ENCODE measurements around the gene NNAT.

DNA sequence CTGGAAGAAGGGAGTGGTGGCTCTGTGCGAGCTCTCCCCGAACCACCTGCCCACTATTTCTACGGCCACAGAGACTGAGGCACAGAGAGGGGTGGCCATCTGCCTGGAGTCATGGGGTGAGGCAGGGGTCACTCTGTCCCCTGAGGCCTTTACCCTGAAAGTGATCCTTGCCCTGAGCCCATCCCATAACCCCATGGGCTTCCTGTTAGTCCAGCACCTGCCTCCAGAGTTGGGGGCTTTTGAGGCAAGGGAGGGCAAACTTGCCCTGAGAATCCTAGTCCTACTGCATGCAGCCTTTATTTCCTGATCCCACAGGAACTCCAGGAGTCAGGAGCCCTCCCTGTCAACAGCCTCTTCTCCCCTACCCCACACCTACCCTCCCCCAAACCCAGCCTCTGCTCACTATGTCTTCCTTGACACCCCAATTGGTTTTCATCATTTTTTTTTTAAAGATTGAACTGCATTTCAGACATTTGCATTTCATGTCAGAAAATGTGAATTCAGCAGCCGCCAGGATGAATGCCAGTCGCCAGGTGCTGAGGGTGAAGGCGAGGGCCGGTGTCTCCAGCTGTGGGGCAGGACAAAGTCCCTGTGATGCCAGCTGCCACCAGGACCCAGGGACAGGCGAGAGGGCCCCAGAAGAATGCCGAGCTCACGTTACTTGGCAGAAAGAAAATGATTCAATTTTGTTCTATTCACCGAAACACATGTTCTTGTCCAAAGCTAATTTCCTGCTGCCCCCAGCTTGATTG lies 47.6 kb upstream of the NNAT start:
- TF ChIP-seq, protein P1, sequence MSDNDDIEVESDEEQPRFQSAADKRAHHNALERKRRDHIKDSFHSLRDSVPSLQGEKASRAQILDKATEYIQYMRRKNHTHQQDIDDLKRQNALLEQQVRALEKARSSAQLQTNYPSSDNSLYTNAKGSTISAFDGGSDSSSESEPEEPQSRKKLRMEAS (IDR thresholded peaks at IDR 0.05): no peak
- no peak for TF ChIP-seq EGR1 (IDR thresholded peaks at IDR 0.05; ENCODE audit: borderline replicate concordance, low read depth, low read length)
- TF ChIP-seq, protein P2, sequence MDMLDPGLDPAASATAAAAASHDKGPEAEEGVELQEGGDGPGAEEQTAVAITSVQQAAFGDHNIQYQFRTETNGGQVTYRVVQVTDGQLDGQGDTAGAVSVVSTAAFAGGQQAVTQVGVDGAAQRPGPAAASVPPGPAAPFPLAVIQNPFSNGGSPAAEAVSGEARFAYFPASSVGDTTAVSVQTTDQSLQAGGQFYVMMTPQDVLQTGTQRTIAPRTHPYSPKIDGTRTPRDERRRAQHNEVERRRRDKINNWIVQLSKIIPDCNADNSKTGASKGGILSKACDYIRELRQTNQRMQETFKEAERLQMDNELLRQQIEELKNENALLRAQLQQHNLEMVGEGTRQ (IDR thresholded peaks at IDR 0.05; ENCODE audit: low read length): no peak
- TF ChIP-seq EP300 (IDR thresholded peaks at IDR 0.05; ENCODE audit: borderline replicate concordance in 1 of 2, low read depth in 2 of 2, low read length in 2 of 2): no peak
- no peak for TF ChIP-seq TBP (IDR thresholded peaks at IDR 0.05; ENCODE audit: low read depth, low read length)
- TF ChIP-seq TAF1 (IDR thresholded peaks at IDR 0.05; ENCODE audit: low read depth, low read length): no peak
- TF ChIP-seq RAD21 (IDR thresholded peaks at IDR 0.05 in 1 of 2, conservative IDR thresholded peaks at IDR 0.05 in 1 of 2; ENCODE audit: low read depth in 2 of 2, low read length in 2 of 2): no peak
- no peak for TF ChIP-seq POLR2A (IDR thresholded peaks at IDR 0.05; ENCODE audit: control extremely low read depth in 1 of 2, low read depth in 2 of 2, low read length in 2 of 2)
- TF ChIP-seq, protein P3, sequence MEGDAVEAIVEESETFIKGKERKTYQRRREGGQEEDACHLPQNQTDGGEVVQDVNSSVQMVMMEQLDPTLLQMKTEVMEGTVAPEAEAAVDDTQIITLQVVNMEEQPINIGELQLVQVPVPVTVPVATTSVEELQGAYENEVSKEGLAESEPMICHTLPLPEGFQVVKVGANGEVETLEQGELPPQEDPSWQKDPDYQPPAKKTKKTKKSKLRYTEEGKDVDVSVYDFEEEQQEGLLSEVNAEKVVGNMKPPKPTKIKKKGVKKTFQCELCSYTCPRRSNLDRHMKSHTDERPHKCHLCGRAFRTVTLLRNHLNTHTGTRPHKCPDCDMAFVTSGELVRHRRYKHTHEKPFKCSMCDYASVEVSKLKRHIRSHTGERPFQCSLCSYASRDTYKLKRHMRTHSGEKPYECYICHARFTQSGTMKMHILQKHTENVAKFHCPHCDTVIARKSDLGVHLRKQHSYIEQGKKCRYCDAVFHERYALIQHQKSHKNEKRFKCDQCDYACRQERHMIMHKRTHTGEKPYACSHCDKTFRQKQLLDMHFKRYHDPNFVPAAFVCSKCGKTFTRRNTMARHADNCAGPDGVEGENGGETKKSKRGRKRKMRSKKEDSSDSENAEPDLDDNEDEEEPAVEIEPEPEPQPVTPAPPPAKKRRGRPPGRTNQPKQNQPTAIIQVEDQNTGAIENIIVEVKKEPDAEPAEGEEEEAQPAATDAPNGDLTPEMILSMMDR (IDR thresholded peaks at IDR 0.05; ENCODE audit: control extremely low read depth in 1 of 3, insufficient read depth in 1 of 3, low read depth in 1 of 3, low read length in 3 of 3): no peak
- no peak for TF ChIP-seq BACH1 (IDR thresholded peaks at IDR 0.05; ENCODE audit: low read length)
- TF ChIP-seq POLR2AphosphoS5 (IDR thresholded peaks at IDR 0.05; ENCODE audit: low read depth, low read length): no peak
- no peak for TF ChIP-seq EZH2 (IDR thresholded peaks at IDR 0.05; ENCODE audit: low read depth, low read length, severe bottlenecking)
- TF ChIP-seq GABPA (IDR thresholded peaks at IDR 0.05; ENCODE audit: borderline replicate concordance, insufficient read depth, low read length): no peak
- no peak for TF ChIP-seq RXRA (IDR thresholded peaks at IDR 0.05; ENCODE audit: insufficient read depth, low read depth, low read length)
